Type B pancreatic cell (in vitro differentiated cells): Measurements from ENCODE around the gene ROR1. TPM values are rescaled to one million over a fixed set of nuclear protein-coding genes. Genes with fewer than 3 reads are reported as not detected.
A peak's percentile ranks its signal among the peaks of the same experiment; 100 is the strongest.

Experiments used
- DNase-seq: peaks from one replicate; pipeline ENCODE4 v3.0.0; 2021; ENCODE audit warnings: mixed read lengths; ENCODE audit not compliant: unreplicated experiment; ENCODE audit errors: extremely low spot score
- H3K27ac Mint-ChIP-seq: 2 replicates; pipeline ENCODE4 v1.8.0; 2021; ENCODE audit warnings: mild to moderate bottlenecking, mixed read lengths
- H3K27me3 Mint-ChIP-seq: 2 replicates; pipeline ENCODE4 v1.8.0; 2021; ENCODE audit warnings: mixed read lengths
- H3K36me3 Mint-ChIP-seq: 2 replicates; pipeline ENCODE4 v1.8.0; 2021; ENCODE audit warnings: mixed read lengths
- H3K4me1 Mint-ChIP-seq: one replicate; pipeline ENCODE4 v1.8.0; 2021; ENCODE audit warnings: mixed read lengths; ENCODE audit not compliant: unreplicated experiment
- H3K4me3 Mint-ChIP-seq: 2 replicates; pipeline ENCODE4 v1.8.0; 2021; ENCODE audit warnings: mild to moderate bottlenecking, mixed read lengths
- H3K9me3 Mint-ChIP-seq: 2 replicates; pipeline ENCODE4 v1.8.0; 2021; ENCODE audit warnings: mixed read lengths
- total RNA-seq: library from RNA; stranded (reverse); gene quantifications from 2 replicates; pipeline ENCODE4 v1.2.1, GENCODE V29; 2021; ENCODE audit warnings: low replicate concordance
- TF ChIP-seq, protein P1 (sequence below): fragments of 200-600 bp; sonication (generic); conservative IDR thresholded peaks from 2 replicates; pipeline ENCODE4 v1.5.0; 2021; ENCODE audit warnings: antibody characterized with exemption, mild to moderate bottlenecking

ROR1 gene
- total RNA-seq, 1 donor from 2014 or later, result 32.0 TPM

DNA sequence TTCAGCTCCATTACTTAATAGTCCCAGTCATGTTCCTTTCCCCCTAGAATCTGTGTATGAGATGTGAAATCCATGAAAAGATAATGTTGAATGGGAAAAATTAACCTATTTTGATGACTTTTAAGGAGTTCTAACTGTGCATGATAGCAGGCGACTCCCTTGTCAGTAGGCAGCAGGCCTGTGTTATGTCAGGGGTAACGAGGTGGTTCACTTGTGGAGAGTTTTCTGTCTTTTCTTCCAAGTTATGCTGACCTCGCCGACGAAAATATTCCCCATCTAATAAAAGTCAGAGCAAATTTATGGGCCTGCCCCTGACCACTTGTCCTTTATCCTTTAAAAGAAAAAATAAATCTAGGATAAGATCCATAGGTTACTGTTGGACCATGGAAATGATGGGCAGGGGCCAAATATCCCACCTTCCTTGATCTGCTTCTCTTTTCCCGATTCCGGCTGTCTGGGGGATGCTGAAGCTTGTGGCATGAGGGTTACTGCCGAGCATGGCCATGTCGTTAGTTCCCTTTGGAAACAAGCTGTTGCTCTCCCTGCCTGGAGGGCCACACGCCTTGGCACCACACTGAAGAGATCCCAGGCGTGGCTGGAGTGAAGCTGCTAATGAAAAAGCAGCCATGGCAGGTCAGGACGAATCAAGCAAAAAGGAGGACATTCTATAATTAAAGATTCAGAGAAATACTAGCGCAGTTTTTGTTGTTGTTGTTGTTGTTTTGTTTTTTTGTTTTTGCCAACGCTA is 93.8 kb downstream of the ROR1 start:
- Mint-ChIP-seq H3K36me3 (peaks cover 4% of the 10 kb centered on the region), H3K27ac (no peak overlapping the region), H3K4me1 (peaks cover 51% of the 10 kb centered on the region), H3K27me3 (no peaks in the 10 kb centered on the region), H3K4me3 (no peak overlapping the region), H3K9me3 (no peaks in the 10 kb centered on the region)
- DNase-seq, result no peak
- TF ChIP-seq, protein P1, sequence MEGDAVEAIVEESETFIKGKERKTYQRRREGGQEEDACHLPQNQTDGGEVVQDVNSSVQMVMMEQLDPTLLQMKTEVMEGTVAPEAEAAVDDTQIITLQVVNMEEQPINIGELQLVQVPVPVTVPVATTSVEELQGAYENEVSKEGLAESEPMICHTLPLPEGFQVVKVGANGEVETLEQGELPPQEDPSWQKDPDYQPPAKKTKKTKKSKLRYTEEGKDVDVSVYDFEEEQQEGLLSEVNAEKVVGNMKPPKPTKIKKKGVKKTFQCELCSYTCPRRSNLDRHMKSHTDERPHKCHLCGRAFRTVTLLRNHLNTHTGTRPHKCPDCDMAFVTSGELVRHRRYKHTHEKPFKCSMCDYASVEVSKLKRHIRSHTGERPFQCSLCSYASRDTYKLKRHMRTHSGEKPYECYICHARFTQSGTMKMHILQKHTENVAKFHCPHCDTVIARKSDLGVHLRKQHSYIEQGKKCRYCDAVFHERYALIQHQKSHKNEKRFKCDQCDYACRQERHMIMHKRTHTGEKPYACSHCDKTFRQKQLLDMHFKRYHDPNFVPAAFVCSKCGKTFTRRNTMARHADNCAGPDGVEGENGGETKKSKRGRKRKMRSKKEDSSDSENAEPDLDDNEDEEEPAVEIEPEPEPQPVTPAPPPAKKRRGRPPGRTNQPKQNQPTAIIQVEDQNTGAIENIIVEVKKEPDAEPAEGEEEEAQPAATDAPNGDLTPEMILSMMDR, result no peak

DNA sequence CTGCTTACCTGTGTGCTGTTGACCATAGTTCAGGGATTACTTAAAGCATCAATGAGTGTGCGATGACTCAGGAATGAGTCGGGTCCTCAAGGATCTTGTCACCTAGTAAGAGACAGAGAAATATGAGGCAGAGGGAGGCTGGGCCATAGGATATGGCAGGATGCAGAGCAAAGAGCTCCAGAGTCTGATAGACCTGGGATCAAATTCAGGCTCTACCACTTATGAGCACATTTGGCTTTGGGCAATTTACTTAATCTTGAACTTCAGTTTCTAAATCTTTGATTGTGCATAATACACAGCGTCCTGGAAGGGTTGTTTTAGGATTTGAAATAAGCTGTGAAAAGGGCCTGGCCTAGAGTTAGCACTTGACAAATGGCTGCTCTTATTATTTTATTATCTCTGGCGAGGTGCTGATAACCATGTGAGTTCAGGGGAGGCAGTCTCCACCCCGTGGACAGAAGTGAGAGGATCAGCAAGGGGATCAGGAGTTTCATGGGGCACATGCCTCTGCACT is 94.5 kb downstream of the ROR1 start:
- peaks cover 4% of the 10 kb centered on the region for H3K36me3 Mint-ChIP-seq
- no peak overlapping the region for H3K27ac Mint-ChIP-seq

DNA sequence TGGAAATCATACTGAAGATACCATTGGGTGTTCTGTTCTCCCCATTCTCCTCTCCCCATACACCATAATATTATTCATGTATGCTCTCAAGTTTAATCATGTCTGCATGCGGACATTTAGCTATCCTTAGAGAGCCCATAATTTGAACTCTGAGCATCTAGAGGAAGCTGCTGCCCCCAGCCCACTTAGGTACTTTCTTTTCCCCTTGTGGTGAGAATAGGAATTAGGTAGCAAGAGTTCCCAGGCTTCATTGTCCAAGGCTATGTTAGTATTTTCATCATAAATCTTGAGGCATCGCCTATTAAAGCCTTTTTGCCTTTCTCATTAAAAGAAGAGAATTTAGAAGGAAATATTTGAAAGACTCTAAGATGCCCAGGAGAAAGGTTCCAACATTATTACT is 96.3 kb downstream of the ROR1 start:
- Mint-ChIP-seq H3K27ac (no peak overlapping the region), H3K36me3 (peaks cover 4% of the 10 kb centered on the region), H3K4me1 (peaks cover 54% of the 10 kb centered on the region), H3K27me3 (no peaks in the 10 kb centered on the region), H3K4me3 (no peak overlapping the region), H3K9me3 (no peaks in the 10 kb centered on the region)
- TF ChIP-seq, protein P1, result peak; percentile 50
- no peak for DNase-seq

More for the DNA sequence above, 94.5 kb downstream of the ROR1 start:
- Mint-ChIP-seq H3K4me3 (no peak overlapping the region), H3K9me3 (no peaks in the 10 kb centered on the region), H3K4me1 (peaks cover 47% of the 10 kb centered on the region), H3K27me3 (no peaks in the 10 kb centered on the region)
- DNase-seq, result no peak
- TF ChIP-seq, protein P1, result no peak

DNA sequence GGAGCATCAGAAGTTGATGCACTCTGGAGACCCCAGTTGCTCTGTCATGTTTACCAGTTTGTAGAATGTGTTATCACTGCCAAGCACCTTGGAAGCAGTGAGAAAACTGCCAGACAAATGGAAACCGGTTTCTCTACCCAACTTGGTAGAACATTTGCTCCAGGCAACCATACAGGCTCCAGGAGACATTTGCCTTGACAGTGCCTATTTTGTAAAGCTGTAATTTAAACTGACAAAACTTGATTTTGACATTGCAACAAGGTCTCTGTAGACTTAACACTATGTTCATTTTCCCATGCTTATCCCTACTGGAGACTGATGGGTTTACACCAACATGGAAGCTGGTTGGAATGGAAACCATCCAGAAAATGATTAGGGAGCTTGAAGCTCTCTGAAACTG is 97.6 kb downstream of the ROR1 start:
- H3K4me1 Mint-ChIP-seq, result peaks cover 54% of the 10 kb centered on the region
- H3K4me3 Mint-ChIP-seq, result no peak overlapping the region
- no peak overlapping the region for H3K27ac Mint-ChIP-seq
- H3K9me3 Mint-ChIP-seq, result no peaks in the 10 kb centered on the region
- peaks cover 4% of the 10 kb centered on the region for H3K36me3 Mint-ChIP-seq
- TF ChIP-seq, protein P1, result no peak
- no peak for DNase-seq
- no peaks in the 10 kb centered on the region for H3K27me3 Mint-ChIP-seq

DNA sequence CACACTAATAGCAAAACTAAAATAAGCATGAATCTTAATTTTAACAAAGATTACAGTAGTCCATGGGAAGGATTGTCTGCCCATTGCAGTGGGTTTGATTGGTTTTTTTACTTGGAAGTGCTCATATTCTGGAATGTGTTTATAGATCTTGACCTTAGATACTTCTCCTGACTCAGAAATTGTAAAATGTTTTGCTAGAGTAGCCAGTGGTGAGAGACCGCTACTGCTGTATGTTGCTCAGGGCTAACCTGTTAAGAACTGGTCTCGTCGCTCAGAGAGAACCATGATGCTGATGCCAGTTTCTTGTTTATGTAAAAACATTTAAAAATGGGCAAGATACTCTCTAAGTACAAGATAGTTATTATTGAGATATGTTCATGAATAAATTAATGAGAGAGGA is 99.9 kb downstream of the ROR1 start:
- no peak overlapping the region for H3K4me3 Mint-ChIP-seq
- H3K27me3 Mint-ChIP-seq, result no peaks in the 10 kb centered on the region
- TF ChIP-seq, protein P1, result no peak
- peaks cover 46% of the 10 kb centered on the region for H3K4me1 Mint-ChIP-seq
- no peaks in the 10 kb centered on the region for H3K9me3 Mint-ChIP-seq
- DNase-seq, result no peak
- H3K27ac Mint-ChIP-seq, result no peak overlapping the region
- H3K36me3 Mint-ChIP-seq, result peaks cover 4% of the 10 kb centered on the region
